Superior temporal gyrus (tissue), 1 donor: ENCODE data around the gene SH3D19.

Source experiments
- DNase-seq: peaks from one replicate; pipeline ENCODE4 v3.0.0-alpha.2; 2016; ENCODE audit errors: extremely low spot score

SH3D19 gene

DNA sequence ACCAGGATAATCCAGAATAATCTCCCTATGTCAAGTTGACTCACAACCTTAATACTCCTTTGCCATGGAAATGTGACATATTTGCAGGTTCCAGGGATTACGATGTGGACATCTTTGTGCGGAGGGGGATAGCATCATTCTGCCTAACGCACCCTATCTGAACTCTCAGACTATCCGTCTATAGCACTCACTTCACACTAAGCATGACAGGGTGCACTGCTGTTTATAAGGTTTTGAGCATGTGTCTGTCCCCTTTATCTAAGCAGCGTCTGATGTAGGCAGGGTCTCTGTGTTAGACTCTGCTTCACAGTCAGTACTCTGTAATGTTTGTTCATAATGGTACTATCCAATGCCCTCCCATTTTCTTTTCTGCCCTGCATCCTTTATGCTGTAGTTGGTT lies 91.8 kb downstream of the SH3D19 start:
- no peak for DNase-seq

DNA sequence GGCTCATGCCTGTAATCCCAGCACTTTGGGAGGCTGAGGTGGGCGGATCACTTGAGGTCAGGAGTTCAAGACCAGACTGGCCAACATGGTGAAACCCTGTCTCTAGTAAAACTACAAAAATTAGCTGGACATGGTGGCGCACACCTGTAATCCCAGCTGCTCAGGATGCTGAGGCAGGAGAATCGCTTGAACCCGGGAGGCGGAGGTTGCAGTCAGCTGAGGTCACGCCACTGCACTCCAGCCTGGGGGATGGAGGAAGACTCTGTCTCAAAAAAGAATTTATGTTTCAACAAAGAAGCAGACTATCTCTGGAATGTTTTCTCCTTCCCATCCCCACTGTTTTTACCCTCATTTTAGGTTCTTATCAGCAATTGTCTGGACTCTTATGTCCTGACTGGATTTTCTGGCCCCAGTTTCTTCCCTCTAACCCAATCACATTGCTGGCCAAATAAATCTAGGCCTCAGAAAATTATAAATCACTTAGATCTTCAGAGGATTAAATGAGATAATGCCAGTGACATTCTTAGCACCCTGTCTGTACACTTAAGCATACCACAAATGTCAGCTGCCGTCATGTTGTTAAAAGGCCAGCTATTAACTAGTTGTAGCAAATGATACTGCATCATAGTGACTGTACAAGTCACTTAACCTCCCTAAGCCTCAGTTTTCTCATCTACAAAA lies 93.3 kb downstream of the SH3D19 start:
- DNase-seq, result no peak

DNA sequence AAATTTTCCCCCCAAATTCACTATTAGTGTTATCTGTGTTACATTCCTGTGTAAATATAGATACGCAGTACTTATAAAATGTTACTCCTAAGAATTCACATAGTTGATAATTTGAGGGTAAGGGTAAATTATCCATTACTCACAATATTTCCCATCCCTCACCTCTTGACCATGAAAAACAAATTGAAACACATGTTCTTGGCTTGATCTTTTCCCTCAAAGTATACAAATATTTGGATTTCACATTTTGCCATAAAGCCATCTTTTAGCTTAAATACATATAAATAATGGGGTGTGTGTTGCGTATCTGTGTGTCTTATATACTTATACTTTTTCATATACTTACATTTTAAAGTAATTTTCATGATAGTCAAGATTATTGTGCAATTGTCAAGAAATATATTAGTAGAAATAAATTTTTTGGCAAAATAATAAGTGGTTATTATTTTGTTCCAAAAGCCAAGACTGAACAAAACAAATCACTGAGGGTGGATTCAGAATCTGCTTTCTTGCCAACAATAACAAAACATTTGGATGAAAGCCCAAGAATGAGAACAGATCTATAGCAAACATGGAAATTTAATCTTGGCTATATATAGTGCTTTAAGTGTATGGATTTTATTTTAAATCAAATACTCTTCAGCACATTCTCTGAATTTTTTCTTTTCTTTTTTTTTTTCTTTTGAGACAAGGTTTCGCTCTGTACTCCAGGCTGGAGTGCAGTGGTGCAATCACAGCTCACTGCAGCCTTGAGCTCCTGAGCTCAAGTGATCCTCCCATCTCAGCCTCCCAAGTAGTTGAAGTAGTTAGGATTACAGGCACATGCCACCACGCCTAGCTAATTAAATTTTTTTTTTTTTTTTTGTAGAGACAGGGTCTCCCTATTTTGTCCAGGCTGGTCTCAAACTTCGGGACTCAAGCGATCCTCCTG lies 97.0 kb downstream of the SH3D19 start:
- DNase-seq, result peak; percentile 57

DNA sequence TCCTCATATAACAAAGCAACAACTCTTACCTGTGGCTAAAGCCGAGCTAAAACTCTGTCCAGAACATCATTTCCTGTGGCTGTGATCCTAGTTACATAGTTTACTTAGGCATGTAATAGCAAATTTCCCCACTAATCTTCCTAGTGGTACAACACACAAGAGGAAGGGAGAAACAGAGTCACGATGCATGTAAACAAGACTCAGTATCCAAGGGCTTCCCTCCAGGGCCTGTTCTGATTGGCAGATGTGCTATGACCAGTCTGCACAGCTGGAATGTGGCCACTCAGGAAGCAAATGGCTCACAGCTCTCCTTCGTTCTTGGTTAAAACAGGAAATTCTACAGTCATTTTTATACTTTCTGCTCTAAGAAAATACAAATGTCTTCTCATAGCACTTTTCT lies 97.7 kb downstream of the SH3D19 start:
- DNase-seq, result peak; percentile 89

DNA sequence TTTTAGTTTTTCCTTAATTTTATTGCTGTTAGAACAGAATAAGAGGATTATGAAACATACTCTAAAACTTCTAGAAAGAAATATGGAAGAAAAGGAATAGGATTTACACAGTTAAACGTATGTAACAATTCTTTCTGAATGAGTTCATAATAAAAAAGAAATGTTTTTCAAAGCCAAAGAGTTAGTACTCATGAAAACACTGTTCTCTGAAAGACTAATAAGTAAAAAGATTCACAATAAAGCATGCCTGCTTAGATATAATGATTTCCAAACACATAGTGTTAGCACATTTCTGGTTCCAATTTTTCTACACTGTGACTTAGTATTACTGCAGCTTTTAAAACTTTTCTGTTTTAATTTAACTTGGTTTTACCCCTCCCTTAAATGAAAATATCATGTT lies 98.2 kb downstream of the SH3D19 start:
- no peak for DNase-seq

DNA sequence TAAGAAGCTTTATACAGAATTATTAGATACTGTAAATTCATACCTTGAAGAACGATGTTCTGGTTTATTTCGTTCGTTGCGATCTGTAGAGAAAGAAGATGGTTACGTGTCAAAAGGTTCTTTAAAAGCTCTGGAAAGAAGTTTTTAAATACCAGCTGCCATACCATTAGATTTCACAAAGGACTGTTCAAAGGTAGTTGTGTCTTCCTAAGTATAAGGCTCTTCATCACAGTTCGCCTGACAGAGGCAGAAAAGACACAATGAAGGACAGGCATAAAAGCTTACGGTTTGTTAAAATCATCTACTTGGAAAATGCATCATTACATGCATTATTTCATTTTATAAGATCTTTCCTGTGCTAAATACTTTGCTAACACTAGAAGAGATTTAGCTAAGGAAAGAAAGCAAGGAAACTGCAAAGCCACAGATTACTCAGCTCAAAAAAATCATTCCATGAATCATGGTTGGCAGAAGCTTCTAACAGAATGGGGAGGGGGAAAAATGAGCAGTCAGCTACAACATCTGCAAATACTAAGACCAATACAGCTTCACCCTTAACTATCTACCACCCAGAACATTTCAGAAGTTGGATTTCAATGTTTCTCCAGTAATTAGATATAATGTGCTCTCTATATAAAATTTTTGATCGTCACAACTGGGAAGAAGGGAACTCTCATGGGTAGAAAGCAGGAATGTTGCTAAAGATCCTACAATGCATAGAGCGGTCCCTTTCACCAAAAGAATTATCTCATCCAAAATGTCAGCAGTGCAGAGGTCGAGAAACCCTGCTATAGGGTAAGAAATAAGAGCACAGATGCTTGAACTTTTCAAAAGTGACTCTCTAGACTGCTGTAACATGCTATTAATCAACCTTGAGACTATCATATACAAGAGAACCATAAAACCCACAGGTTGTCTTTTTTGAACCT lies 99.1 kb downstream of the SH3D19 start:
- peak; percentile 90 for DNase-seq

DNA sequence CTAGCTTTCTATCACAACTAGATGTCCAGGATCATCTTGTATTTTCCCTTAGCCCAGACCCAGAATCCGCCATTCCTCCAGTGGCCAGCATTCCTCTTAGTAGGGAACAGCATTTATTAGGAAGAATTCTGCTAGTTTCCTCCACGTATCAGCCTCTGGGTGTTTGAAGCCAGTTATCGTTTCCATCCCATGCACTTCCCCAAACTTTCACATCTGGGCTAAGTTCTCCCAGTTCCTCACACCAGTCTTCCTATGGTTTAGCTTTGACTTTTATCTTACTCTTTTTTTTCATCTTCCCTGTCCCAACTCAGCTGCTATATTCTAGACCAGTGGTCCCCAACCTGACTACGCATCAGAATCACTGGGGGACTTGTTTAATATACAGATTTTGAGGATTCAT lies 101.9 kb downstream of the SH3D19 start:
- no peak for DNase-seq

DNA sequence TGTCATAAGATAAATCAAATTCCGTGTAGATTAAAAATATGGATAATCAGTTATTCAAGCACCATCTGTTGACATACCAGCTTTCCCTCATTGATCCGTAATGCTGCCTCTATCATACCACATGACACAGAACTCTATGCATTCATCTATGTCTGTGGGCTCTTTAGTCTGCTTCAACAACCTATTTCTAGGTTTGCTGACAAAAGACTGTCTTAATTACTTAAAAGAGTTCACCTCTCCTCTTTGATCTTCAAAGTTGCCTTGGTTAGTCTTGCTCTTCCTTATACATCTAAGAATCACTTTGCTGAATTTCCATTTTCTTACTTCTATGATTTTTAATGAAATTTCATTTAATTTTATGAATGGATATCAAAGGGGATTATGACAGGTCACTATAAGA lies 105.5 kb downstream of the SH3D19 start:
- DNase-seq, result no peak

DNA sequence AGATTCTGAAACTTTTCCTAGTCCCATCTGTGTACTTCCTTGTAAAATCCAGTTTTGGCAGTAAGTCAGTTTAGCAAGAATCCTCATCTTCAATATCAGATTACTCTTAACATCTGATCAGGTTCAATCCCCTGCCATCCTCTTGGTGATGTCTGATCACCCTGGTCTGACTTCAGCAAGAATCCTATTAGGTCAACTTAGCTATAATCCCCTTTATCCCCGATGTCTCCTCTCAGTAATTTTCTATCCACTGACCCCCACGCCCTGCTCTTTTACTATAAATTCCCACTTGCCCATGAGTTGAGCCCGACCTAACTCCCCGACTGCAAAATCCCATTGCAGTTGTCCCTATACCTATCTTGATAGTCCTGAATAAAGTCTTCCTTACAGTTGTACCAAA lies 106.3 kb downstream of the SH3D19 start:
- DNase-seq, result no peak

DNA sequence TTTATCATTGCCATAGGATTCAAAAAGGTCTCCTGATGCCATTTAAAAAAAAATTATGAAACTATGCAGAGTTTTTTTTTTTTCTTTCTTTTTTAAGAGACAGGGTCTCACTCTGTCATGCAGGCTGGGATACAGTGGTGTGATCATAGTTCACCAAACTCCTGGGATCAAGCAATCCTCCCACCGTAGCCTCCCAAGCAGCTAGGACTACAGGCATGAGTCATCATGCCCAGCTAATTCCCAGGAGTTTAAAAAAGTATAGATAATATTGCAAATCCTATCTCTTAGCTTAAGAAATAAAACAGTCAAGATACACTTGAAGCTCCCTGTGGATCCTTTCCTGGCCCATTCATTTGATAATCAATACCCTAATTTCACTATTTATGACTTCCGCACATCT lies 107.1 kb downstream of the SH3D19 start:
- no peak for DNase-seq

DNA sequence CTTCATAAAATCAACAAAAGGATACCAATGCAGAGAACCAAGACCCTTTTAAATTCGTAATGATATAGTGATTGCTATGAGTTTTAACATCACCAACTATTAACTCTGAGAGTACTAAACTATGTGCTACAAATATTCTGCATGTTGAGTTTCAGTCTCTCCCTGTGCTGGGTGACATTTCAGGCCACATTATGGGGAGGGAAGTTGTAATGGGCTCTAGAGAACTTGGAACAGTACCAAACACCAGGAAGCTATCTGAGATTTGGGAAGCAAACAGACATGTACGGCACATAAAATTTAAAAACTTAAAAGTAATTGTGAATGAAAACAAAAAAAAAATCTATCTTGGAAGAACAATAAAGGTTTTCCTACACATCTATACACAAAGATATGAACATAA lies 108.1 kb downstream of the SH3D19 start:
- no peak for DNase-seq

DNA sequence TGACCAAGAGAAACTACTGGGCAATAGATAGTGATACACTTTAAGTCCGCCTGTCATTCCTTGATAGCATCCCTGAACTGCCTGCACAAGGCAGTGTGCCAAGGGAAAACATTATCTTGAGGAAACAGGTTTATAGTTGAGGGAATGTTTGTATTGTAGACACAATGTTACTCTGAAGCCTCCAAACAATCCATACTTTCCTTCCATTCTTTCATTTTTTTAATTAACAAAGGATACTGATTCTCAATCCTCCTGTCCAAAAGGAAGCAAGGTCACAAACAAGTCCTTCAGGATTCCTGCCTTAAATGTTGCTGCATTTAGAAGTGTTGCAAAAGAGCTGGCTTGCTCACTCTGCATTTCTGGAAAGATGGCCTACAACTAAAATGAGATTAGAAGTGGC lies 110.1 kb downstream of the SH3D19 start:
- no peak for DNase-seq

DNA sequence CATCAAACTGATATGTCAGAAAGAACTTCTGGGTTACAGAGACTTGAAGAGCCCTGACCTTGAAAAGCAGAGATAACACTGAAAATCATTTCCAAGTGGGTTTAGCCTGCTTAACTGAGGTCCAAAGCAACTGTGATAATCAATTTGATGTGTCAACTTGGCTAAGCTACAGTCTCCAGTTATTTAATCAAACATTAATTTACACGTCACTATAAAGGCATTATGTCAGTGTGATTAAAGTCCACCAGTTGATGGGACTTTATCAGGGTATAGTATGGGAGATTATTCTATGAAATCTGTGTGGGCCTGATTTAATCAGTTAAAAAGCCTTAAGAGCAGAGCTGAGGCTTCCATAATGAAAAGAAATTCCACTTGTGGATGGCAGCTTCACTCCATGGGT lies 117.5 kb downstream of the SH3D19 start:
- no peak for DNase-seq

DNA sequence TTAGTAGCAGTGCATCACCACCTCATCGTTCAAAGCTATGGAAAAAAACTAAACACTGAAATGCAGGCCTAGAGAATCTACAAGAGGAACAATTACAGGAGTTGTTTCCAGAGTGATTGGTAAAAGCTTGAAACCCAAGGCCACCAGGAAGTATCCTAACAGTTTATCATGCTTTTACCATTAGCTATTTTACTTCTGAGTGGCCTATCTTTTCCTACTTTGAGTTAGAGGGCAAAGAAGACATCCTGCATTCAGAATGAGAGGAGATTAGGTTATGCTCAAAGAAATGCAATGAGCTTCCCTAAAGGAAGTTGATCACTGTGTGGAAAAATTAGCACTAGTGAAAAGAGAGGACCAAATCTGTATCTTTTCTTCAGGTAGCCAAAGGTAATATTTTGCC lies 118.2 kb downstream of the SH3D19 start:
- DNase-seq, result no peak

DNA sequence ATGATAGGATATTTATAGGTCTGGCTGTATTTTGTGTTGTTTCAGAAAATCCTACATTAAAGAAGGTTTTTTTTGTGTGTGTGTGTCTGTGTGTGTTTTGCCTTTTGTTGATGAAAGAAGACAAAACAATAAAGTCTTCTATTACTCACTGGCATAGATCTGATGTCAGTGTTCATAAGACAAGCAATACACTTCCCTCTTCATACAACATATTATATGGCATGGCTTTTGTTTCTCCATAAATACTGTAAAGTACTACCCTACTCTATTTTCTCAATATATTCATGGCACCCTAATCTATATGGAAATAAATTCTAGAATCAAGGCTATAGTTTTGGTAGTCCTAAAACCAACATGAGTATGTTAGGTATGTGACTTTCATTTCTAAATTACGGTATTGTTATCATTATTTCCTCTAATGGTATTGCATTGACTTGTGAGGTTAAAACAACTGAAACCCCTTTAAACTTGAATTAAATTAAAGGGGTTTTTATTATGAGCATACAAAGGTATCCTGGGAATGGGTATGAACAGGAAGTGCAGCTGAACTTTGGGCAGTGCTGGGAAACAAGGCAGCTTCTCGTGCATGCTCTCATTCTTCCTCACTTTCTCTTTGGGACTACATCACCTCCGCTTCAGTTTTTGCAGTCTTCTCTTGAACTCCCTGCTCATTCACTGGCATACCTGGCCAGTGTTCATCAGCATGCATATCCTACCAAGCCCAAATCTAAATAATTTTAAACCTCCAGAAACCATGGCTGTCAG lies 119.0 kb downstream of the SH3D19 start:
- no peak for DNase-seq

DNA sequence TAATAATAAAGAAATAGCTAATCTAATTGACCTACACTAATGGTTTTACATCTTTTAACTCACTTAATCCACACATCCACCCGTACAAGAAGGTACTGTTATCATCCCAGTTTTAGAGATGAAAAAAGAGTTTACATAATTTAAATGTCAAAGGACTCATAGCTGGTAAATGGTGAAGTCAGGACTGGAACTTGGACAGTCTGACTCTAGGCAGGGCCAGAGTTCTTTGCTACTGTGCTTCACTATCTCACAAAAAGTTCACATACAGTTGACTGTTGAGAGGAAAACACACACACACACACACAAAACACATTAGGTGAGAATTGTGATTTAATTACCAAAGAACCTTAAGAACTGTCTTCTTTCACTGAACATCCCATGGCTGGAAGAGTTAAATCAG lies 119.7 kb downstream of the SH3D19 start:
- DNase-seq, result no peak

DNA sequence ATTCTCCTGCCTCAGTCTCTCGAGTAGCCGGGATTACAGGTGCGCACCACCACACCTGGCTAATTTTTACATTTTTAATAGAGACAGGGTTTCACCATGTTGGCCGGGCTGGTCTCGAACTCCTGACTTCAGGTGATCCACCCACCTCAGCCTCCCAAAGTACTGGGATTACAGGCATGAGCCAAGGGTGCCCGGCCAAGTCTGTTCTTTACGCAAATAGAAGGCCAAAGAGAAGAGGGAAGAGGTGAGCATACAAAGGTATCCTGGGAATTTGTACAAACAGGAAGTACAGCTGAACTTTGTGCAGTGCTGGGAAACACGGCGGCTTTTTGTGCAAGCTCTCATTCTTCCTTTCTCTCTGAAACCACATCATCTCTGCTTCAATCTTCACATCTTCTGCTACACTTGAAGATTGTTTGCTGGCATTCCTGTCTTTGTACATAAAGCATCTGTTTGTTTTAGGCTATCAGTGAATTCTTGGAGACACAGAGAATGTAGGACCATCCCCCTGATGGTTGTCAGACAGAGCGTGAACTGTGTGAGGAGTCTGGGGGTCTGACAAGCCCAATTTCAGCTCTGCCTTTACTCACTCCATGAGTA lies 120.4 kb downstream of the SH3D19 start:
- DNase-seq, result no peak

DNA sequence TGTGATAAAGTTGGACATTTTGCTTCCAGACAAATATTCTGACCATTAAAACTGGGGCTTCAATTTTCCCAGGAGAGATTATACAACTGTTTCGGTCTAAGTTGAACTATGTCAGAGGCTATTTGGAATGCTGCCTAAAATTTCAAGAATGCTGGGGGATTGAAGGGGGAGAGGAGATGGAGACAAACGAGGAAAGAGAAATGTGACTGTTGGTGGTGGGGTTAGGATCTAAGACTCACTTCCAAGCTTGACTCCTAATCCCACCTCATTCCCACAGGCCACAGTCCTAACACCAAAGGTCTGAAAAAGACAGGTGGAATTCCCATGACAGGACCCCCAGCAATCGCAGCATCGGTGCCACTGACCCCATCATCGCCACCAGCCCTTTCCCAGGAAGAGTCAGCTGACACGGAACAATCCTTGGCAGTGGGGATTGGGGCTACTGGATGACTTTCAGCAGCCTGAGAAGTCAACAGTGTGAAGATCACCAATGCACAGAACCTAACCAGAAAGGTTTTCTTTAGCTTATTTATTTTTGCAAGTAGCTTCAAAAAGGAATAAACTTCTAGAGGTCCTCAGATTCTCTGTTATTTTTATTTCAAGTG lies 122.5 kb downstream of the SH3D19 start:
- DNase-seq, result no peak

DNA sequence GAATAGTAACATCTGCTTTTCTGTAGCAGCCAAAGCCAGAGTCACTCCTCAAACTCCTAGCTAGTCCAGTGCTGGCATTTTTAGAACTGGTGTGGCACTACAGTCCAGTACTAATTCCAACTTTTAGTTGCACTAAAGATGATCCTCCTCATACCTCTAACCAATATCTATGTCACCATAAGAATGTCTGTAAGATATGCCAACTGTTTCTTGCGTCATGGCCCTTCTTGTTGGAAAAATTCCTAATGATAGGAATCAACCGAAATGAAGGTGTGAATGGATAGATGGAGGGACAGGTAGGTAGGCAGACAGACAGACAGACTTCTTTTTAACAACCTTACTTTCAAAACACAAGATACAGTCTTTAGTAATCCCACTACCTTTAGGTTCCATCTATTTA lies 123.0 kb downstream of the SH3D19 start:
- DNase-seq, result no peak

DNA sequence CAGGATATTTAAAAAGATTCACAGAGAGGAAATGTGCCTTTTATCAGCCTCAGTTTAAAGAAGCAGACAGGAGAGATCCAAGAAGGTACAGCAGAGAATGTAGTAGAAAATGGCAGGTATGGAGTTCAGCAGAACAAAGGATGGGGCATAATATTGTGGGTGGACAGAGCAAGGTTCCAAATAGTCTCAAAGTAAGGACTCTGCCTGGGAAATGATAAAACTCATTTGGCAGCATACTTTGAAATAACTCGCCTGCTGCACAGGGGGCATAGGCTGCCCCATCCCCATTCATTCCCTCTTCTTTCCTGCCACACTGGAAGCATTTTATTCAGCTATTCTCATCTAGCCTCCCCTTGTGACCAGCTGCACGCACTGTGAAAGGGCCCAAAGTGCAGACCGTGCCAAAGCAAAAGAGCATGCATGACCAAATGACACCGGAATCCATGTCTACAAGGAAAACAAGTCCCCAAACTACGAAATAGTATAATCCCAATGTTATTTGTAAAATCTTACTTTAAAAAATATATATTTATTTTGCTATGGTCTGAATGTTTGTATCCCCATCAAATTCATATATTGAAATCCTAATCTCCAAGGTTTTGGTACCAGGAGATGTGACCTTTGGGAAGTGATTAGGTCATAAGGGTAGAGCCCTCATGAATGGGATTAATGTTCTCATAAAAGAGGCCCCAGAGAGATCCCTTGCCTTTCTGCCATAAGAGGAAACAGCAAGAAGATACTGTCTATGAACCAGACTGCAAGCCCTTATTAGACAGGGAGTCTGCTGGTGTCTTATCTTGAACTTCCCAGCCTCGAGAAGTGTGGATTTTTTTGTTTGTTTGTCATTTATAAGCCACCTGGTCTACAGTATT lies 125.8 kb downstream of the SH3D19 start:
- DNase-seq, result peak; percentile 90
